Measurements from ENCODE around the gene KSR1.
A peak's percentile ranks its signal among the peaks of the same experiment; 100 is the strongest.
"Not testable (repeated sequence)": the region's sequence is repeated elsewhere in the genome, so short reads cannot be mapped to it uniquely, and the experiment has no call there.

The KSR1 gene

GRCh38 chr17:27609611-27610303 lies 153.5 kb downstream of the KSR1 start:
- peak; percentile 10 for DNase-seq (ENCODE audit: low read depth)

- DNase-seq (ENCODE audit: low read depth) = no peak
Observed at GRCh38 chr17:27610304-27610677, 154.0 kb downstream of the KSR1 start.

GRCh38 chr17:27612160-27612770 lies 156.0 kb downstream of the KSR1 start:
- DNase-seq (ENCODE audit: low read depth) = no peak

- DNase-seq (ENCODE audit: low read depth) = no peak
Observed at GRCh38 chr17:27613433-27613832, 157.2 kb downstream of the KSR1 start.

- no peak for DNase-seq (ENCODE audit: low read depth)
Observed at GRCh38 chr17:27615121-27615520, 158.9 kb downstream of the KSR1 start.

GRCh38 chr17:27616414-27616813 lies 160.2 kb downstream of the KSR1 start:
- no peak for DNase-seq (ENCODE audit: low read depth)

- DNase-seq (ENCODE audit: low read depth) = no peak
Observed at GRCh38 chr17:27618417-27618816, 162.2 kb downstream of the KSR1 start.

- DNase-seq (ENCODE audit: low read depth) = no peak
Observed at GRCh38 chr17:27620721-27621120, 164.5 kb downstream of the KSR1 start.

- no peak for DNase-seq (ENCODE audit: low read depth)
Observed at GRCh38 chr17:27621536-27621935, 165.3 kb downstream of the KSR1 start.

GRCh38 chr17:27621942-27622559 lies 165.8 kb downstream of the KSR1 start:
- no peak for DNase-seq (ENCODE audit: low read depth)

- no peak for DNase-seq (ENCODE audit: low read depth)
Observed at GRCh38 chr17:27622986-27623385, 166.7 kb downstream of the KSR1 start.

- no peak for DNase-seq (ENCODE audit: low read depth)
Observed at GRCh38 chr17:27623614-27624013, 167.4 kb downstream of the KSR1 start.

- DNase-seq (ENCODE audit: low read depth) = no peak
Observed at GRCh38 chr17:27624539-27624938, 168.3 kb downstream of the KSR1 start.

- DNase-seq (ENCODE audit: low read depth) = no peak
Observed at GRCh38 chr17:27625856-27626255, 169.6 kb downstream of the KSR1 start.

- DNase-seq (ENCODE audit: low read depth) = no peak
Observed at GRCh38 chr17:27627514-27627913, 171.3 kb downstream of the KSR1 start.

- no peak for DNase-seq (ENCODE audit: low read depth)
Observed at GRCh38 chr17:27628376-27628775, 172.1 kb downstream of the KSR1 start.

GRCh38 chr17:27629260-27629659 lies 173.0 kb downstream of the KSR1 start:
- DNase-seq (ENCODE audit: low read depth) = not testable (repeated sequence)

GRCh38 chr17:27630607-27631410 lies 174.6 kb downstream of the KSR1 start, which contains the start of gene LGALS9:
Gene LGALS9 (plus strand): TSS chr17:27631188. CDS start chr17:27631266, 78 bp downstream.
- no peak for DNase-seq (ENCODE audit: low read depth)

- DNase-seq (ENCODE audit: low read depth) = no peak
Observed at GRCh38 chr17:27631411-27631760, 175.1 kb downstream of the KSR1 start.

- no peak for DNase-seq (ENCODE audit: low read depth)
Observed at GRCh38 chr17:27631897-27632725, 175.9 kb downstream of the KSR1 start.

- not testable (repeated sequence) for DNase-seq (ENCODE audit: low read depth)
Observed at GRCh38 chr17:27632766-27633165, 176.5 kb downstream of the KSR1 start.
